ENCODE measurements around the gene SYNDIG1. TPM values are rescaled to one million over a fixed set of nuclear protein-coding genes. Genes with fewer than 3 reads are reported as not detected.

Gene SYNDIG1
- total and polyA plus RNA-seq, 2 donors (not counting 1 experiment from before 2014, with no cell fraction given): not detected

DNA sequence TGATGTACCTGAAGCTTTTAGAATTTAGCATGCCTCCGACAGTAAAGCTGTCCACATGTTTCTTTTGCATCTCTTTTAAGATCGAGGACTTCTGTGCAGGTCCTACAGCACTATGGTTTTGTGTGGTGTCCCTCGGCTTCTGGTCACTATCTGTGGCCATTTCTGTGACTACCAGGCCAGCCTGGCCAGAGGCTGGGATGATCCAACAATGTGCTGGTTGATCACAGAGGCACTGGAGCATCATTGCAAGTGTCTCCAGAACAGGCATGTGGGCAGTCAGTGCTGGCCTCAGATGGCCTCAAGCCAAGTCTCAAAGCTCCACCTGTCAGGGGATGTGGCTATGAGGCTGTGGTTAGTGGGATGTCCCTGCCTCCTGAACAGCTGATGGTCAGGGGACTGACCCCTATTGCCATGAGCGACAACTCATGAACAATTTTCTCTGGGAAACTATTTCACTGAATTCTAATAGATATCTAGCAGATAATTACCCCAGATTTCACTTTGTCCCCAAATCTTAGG, 136.6 kb downstream of the SYNDIG1 start:
- CTCF ChIA-PET: no interaction called here
- no peaks in the 10 kb centered on the region for H4K20me1 ChIP-seq (ENCODE audit: control insufficient read depth, insufficient read depth, low read length, poor library complexity, severe bottlenecking)
- intact Hi-C loops (cut with micrococcal nuclease): no loop called here
- POLR2A ChIA-PET: no interaction called here
- Mint-ChIP-seq H3K4me3 (no peak overlapping the region), H3K27ac (no peak overlapping the region), H3K27me3 (no peaks in the 10 kb centered on the region), H3K9me3 (ENCODE audit: insufficient read depth) (peaks cover 4% of the 10 kb centered on the region), H3K4me1 (peaks cover 19% of the 10 kb centered on the region)
- H3K79me2 ChIP-seq (ENCODE audit: control insufficient read depth, insufficient read depth, low read length): no peaks in the 10 kb centered on the region
- H3K9ac ChIP-seq (ENCODE audit: low read length): no peak overlapping the region
- peaks cover 2 to 17% of the 10 kb centered on the region in 2 donors for H3K4me1 ChIP-seq (ENCODE audit: control insufficient read depth in 2 of 2, insufficient read depth in 2 of 2, low read length in 2 of 2)
- TF ChIP-seq, protein P1, sequence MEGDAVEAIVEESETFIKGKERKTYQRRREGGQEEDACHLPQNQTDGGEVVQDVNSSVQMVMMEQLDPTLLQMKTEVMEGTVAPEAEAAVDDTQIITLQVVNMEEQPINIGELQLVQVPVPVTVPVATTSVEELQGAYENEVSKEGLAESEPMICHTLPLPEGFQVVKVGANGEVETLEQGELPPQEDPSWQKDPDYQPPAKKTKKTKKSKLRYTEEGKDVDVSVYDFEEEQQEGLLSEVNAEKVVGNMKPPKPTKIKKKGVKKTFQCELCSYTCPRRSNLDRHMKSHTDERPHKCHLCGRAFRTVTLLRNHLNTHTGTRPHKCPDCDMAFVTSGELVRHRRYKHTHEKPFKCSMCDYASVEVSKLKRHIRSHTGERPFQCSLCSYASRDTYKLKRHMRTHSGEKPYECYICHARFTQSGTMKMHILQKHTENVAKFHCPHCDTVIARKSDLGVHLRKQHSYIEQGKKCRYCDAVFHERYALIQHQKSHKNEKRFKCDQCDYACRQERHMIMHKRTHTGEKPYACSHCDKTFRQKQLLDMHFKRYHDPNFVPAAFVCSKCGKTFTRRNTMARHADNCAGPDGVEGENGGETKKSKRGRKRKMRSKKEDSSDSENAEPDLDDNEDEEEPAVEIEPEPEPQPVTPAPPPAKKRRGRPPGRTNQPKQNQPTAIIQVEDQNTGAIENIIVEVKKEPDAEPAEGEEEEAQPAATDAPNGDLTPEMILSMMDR (IDR thresholded peaks at IDR 0.05): no peak
- TF ChIP-seq EZH2 (IDR thresholded peaks at IDR 0.05; ENCODE audit: borderline replicate concordance, insufficient read depth, low read depth, low read length, poor library complexity, severe bottlenecking): no peak
- H3K9me3 ChIP-seq (ENCODE audit: control extremely low read depth in 1 of 3, control insufficient read depth in 2 of 3, insufficient read depth in 1 of 3, low read length in 2 of 3): peaks cover 0 to 3% (median 0%) of the 10 kb centered on the region in 3 donors
- no peaks in the 10 kb centered on the region for H3K27me3 ChIP-seq (replicated peaks in 1 of 4; ENCODE audit: control extremely low read depth in 1 of 4, control insufficient read depth in 3 of 4, insufficient read depth in 4 of 4, low read length in 3 of 4)
- WGBS (ENCODE audit: insufficient coverage): 97% methylated on average over 4 of the region's 4 CpGs
- H2AFZ ChIP-seq (ENCODE audit: insufficient read depth, low read depth, low read length, poor library complexity, severe bottlenecking): no peak overlapping the region
- H3K27ac ChIP-seq (ENCODE audit: low read length in 2 of 2): no peak overlapping the region
- no peak for DNase-seq
- H3K4me2 ChIP-seq (replicated peaks; ENCODE audit: low read depth, low read length, poor library complexity, severe bottlenecking): no peak overlapping the region
- no peak overlapping the region for H3K4me3 ChIP-seq (ENCODE audit: control extremely low read depth in 1 of 5, extremely low read depth in 1 of 5, insufficient read depth in 1 of 5, low read depth in 2 of 5, low read length in 4 of 5)
- H3K36me3 ChIP-seq (replicated peaks in 1 of 2; ENCODE audit: control extremely low read depth in 1 of 2, control insufficient read depth in 1 of 2, extremely low read depth in 1 of 2, insufficient read depth in 2 of 2, low read length in 1 of 2): no peaks in the 10 kb centered on the region
- ATAC-seq (ENCODE audit: low read depth): no peak

DNA sequence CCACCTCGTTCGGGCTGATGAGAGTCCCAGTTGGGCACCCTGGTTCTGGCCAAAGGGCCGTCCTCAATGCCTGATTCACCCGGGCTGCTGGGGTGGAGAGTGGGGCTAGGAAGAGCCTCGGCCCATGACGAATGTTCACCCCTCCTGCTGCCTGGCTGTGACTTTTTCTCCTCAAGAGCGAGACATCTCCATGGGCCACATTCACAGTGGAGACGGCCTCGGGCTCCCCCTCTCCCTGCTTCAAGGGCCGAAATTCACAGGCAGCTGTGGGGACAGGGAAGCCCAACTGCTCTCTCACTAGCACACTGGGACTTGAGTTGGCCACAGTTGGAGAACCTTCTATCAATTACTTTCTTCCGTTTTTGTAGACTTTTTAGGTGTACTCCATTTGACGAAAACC, 138.0 kb downstream of the SYNDIG1 start:
- no peak overlapping the region for H3K9ac ChIP-seq (ENCODE audit: low read length)
- no peaks in the 10 kb centered on the region for H3K9me3 ChIP-seq (ENCODE audit: control extremely low read depth in 1 of 3, control insufficient read depth in 2 of 3, insufficient read depth in 1 of 3, low read length in 2 of 3)
- H3K9me3 Mint-ChIP-seq (ENCODE audit: insufficient read depth): peaks cover under 1% of the 10 kb centered on the region
- H3K4me3 ChIP-seq (ENCODE audit: control extremely low read depth in 1 of 5, extremely low read depth in 1 of 5, insufficient read depth in 1 of 5, low read depth in 2 of 5, low read length in 4 of 5): no peak overlapping the region
- H3K27ac Mint-ChIP-seq: no peak overlapping the region
- no peak overlapping the region for H3K27ac ChIP-seq (ENCODE audit: low read length in 2 of 2)
- H3K27me3 ChIP-seq (replicated peaks in 1 of 4; ENCODE audit: control extremely low read depth in 1 of 4, control insufficient read depth in 3 of 4, insufficient read depth in 4 of 4, low read length in 3 of 4): no peaks in the 10 kb centered on the region
- ATAC-seq (ENCODE audit: low read depth) (no peak), DNase-seq (no peak)
- H3K4me3 Mint-ChIP-seq: no peak overlapping the region
- 95% methylated on average over 11 of the region's 12 CpGs for WGBS (ENCODE audit: insufficient coverage)
- H3K27me3 Mint-ChIP-seq: no peaks in the 10 kb centered on the region
- no peaks in the 10 kb centered on the region for H3K36me3 ChIP-seq (replicated peaks in 1 of 2; ENCODE audit: control extremely low read depth in 1 of 2, control insufficient read depth in 1 of 2, extremely low read depth in 1 of 2, insufficient read depth in 2 of 2, low read length in 1 of 2)
- ChIA-PET POLR2A (no interaction called here), CTCF (no interaction called here)
- TF ChIP-seq, protein P1 (IDR thresholded peaks at IDR 0.05): no peak
- no peak for TF ChIP-seq EZH2 (IDR thresholded peaks at IDR 0.05; ENCODE audit: borderline replicate concordance, insufficient read depth, low read depth, low read length, poor library complexity, severe bottlenecking)
- H3K4me1 ChIP-seq (ENCODE audit: control insufficient read depth in 2 of 2, insufficient read depth in 2 of 2, low read length in 2 of 2): peaks cover 2 to 17% of the 10 kb centered on the region in 2 donors
- H3K4me1 Mint-ChIP-seq: peaks cover 19% of the 10 kb centered on the region
- H3K79me2 ChIP-seq (ENCODE audit: control insufficient read depth, insufficient read depth, low read length): no peaks in the 10 kb centered on the region
- intact Hi-C loops (cut with micrococcal nuclease): no loop called here
- H3K4me2 ChIP-seq (replicated peaks; ENCODE audit: low read depth, low read length, poor library complexity, severe bottlenecking): no peak overlapping the region
- no peaks in the 10 kb centered on the region for H4K20me1 ChIP-seq (ENCODE audit: control insufficient read depth, insufficient read depth, low read length, poor library complexity, severe bottlenecking)
- H2AFZ ChIP-seq (ENCODE audit: insufficient read depth, low read depth, low read length, poor library complexity, severe bottlenecking): no peak overlapping the region
